Mesothelial cell of epicardium (in vitro differentiated cells): ENCODE data around the gene MEIOSIN. TPM values are rescaled to one million over a fixed set of nuclear protein-coding genes. Genes with fewer than 3 reads are reported as not detected.

Experiments used
- DNase-seq, 2 experiments: peaks; one replicate each; pipeline ENCODE4 v3.0.0; 2021; ENCODE audit warnings: low spot score in 2 of 2; ENCODE audit not compliant: unreplicated experiment in 2 of 2
- H3K27ac Mint-ChIP-seq: 2 replicates; pipeline ENCODE4 v1.8.0; 2021; ENCODE audit warnings: mixed read lengths
- H3K27me3 Mint-ChIP-seq: 2 replicates; pipeline ENCODE4 v1.8.0; 2021; ENCODE audit warnings: low read depth, mixed read lengths
- H3K36me3 Mint-ChIP-seq: 2 replicates; pipeline ENCODE4 v1.8.0; 2021; ENCODE audit warnings: mixed read lengths
- H3K4me1 Mint-ChIP-seq: 2 replicates; pipeline ENCODE4 v1.8.0; 2021; ENCODE audit warnings: mixed read lengths
- H3K4me3 Mint-ChIP-seq: 2 replicates; pipeline ENCODE4 v1.8.0; 2021; ENCODE audit warnings: mild to moderate bottlenecking, moderate library complexity, mixed read lengths
- H3K9me3 Mint-ChIP-seq: 2 replicates; pipeline ENCODE4 v1.8.0; 2021; ENCODE audit warnings: mixed read lengths
- CTCF ChIP-seq: fragments of 200-600 bp; sonication (generic); IDR thresholded peaks from one replicate; pipeline ENCODE4 v1.5.0; 2021; ENCODE audit warnings: antibody characterized with exemption; ENCODE audit not compliant: unreplicated experiment
- total RNA-seq: library from RNA; stranded (reverse); gene quantifications from 3 replicates; pipeline ENCODE4 v1.2.1, GENCODE V29; 2021

Gene MEIOSIN
- total RNA-seq, 1 donor from 2014 or later: not detected

- H3K9me3 Mint-ChIP-seq: no peaks in the 10 kb centered on the region
- peaks cover 34% of the 10 kb centered on the region for H3K4me1 Mint-ChIP-seq
- H3K27ac Mint-ChIP-seq: peak overlapping the region; percentile 57
- no peaks in the 10 kb centered on the region for H3K27me3 Mint-ChIP-seq
- peaks cover 14% of the 10 kb centered on the region for H3K36me3 Mint-ChIP-seq
- H3K4me3 Mint-ChIP-seq: peak overlapping the region; percentile 67
- DNase-seq: peak; percentile 76 to 93
- peak; percentile 54 for TF ChIP-seq CTCF
Measured at GRCh38 chr19:45779231-45780145, 46.2 kb downstream of the MEIOSIN start.

- H3K9me3 Mint-ChIP-seq: no peaks in the 10 kb centered on the region
- no peak overlapping the region for H3K4me3 Mint-ChIP-seq
- peaks cover 34% of the 10 kb centered on the region for H3K4me1 Mint-ChIP-seq
- no peak for TF ChIP-seq CTCF
- H3K27me3 Mint-ChIP-seq: no peaks in the 10 kb centered on the region
- no peak for DNase-seq
- H3K27ac Mint-ChIP-seq: no peak overlapping the region
- peaks cover 14% of the 10 kb centered on the region for H3K36me3 Mint-ChIP-seq
Measured at GRCh38 chr19:45780146-45780447, 46.9 kb downstream of the MEIOSIN start.

GRCh38 chr19:45780448-45781213, 47.4 kb downstream of the MEIOSIN start:
- Mint-ChIP-seq H3K36me3 (peaks cover 14% of the 10 kb centered on the region), H3K4me1 (peaks cover 34% of the 10 kb centered on the region), H3K9me3 (no peaks in the 10 kb centered on the region), H3K4me3 (peak overlapping the region; percentile 42), H3K27me3 (no peaks in the 10 kb centered on the region), H3K27ac (no peak overlapping the region)
- no peak for TF ChIP-seq CTCF
- no peak for DNase-seq

GRCh38 chr19:45781214-45782161, 48.2 kb downstream of the MEIOSIN start:
- no peak for DNase-seq
- Mint-ChIP-seq H3K4me1 (peaks cover 34% of the 10 kb centered on the region), H3K9me3 (no peaks in the 10 kb centered on the region), H3K27ac (no peak overlapping the region), H3K4me3 (peak overlapping the region; percentile 46), H3K27me3 (no peaks in the 10 kb centered on the region), H3K36me3 (peaks cover 14% of the 10 kb centered on the region)
- TF ChIP-seq CTCF: no peak

- no peak for DNase-seq
- H3K9me3 Mint-ChIP-seq: no peaks in the 10 kb centered on the region
- no peaks in the 10 kb centered on the region for H3K27me3 Mint-ChIP-seq
- H3K36me3 Mint-ChIP-seq: peaks cover 12% of the 10 kb centered on the region
- TF ChIP-seq CTCF: no peak
- H3K4me1 Mint-ChIP-seq: peaks cover 34% of the 10 kb centered on the region
- peak within 1 kb of the TSS; percentile 46 for H3K4me3 Mint-ChIP-seq
- H3K27ac Mint-ChIP-seq: peak within 1 kb of the TSS; percentile 85
Measured at GRCh38 chr19:45782162-45782691, 49.0 kb downstream of the MEIOSIN start, which contains the start of gene DMPK. Gene DMPK, minus strand, starts transcription at chr19:45782490. Its CDS starts 138 bp downstream, at chr19:45782352.
